ENCODE data around the gene FPGT. TPM values are rescaled to one million over a fixed set of nuclear protein-coding genes. Genes with fewer than 3 reads are reported as not detected.
A peak's percentile ranks its signal among the peaks of the same experiment; 100 is the strongest.

The FPGT gene
- total and polyA plus RNA-seq, 2 of the 13 experiments (the other 11 are each of a cell fraction or from before 2014, with no cell fraction given) = 4.3 to 9.8 TPM

GRCh38 chr1:74197657-74198552 is at the start of gene FPGT, which contains the start of gene LRRIQ3 (continued):
- TF ChIP-seq ZNF142 (CRISPR knock-in tag; IDR thresholded peaks at IDR 0.05) = no peak
- TF ChIP-seq, protein P1, sequence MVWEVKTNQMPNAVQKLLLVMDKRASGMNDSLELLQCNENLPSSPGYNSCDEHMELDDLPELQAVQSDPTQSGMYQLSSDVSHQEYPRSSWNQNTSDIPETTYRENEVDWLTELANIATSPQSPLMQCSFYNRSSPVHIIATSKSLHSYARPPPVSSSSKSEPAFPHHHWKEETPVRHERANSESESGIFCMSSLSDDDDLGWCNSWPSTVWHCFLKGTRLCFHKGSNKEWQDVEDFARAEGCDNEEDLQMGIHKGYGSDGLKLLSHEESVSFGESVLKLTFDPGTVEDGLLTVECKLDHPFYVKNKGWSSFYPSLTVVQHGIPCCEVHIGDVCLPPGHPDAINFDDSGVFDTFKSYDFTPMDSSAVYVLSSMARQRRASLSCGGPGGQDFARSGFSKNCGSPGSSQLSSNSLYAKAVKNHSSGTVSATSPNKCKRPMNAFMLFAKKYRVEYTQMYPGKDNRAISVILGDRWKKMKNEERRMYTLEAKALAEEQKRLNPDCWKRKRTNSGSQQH (CRISPR knock-in tag; IDR thresholded peaks at IDR 0.05; ENCODE audit: low read depth) = no peak; the same call in 1 of the 2 replicates
- TF ChIP-seq XRCC5 (optimal IDR thresholded peaks at IDR 0.05; ENCODE audit: low read length) = peak; percentile 24
- no peak for TF ChIP-seq ZNF512B (CRISPR knock-in tag; IDR thresholded peaks at IDR 0.05; ENCODE audit: borderline replicate concordance)
- TF ChIP-seq MIXL1 (CRISPR knock-in tag; IDR thresholded peaks at IDR 0.05) = 0 out of 2 replicates have a peak, but pooled peaks have one; percentile 10
- TF ChIP-seq ZKSCAN8 (CRISPR knock-in tag; IDR thresholded peaks at IDR 0.05; ENCODE audit: borderline replicate concordance) = no peak; the same call in 1 of the 2 replicates
- TF ChIP-seq HNF4G (IDR thresholded peaks at IDR 0.05; ENCODE audit: borderline replicate concordance, low read depth, low read length) = no peak
- TF ChIP-seq HNF4G (CRISPR knock-in tag; IDR thresholded peaks at IDR 0.05; ENCODE audit: borderline replicate concordance, low read depth) = no peak
- no peak for TF ChIP-seq PCBP1 (IDR thresholded peaks at IDR 0.05; ENCODE audit: borderline replicate concordance, low read depth, low read length)
- no peak for TF ChIP-seq NFYC (CRISPR knock-in tag; IDR thresholded peaks at IDR 0.05)
- TF ChIP-seq DBP (CRISPR knock-in tag; IDR thresholded peaks at IDR 0.05; ENCODE audit: not compliant biosample characterization) = no peak
- TF ChIP-seq CREB1 (IDR thresholded peaks at IDR 0.05) = peak; percentile 58
- peak; percentile 64 for TF ChIP-seq CREB1 (CRISPR knock-in tag; IDR thresholded peaks at IDR 0.05)
- no peak for TF ChIP-seq POGK (CRISPR knock-in tag; conservative IDR thresholded peaks at IDR 0.05)
- no peak for TF ChIP-seq DNMT1 (CRISPR knock-in tag; IDR thresholded peaks at IDR 0.05)
